ENCODE data around the gene B3GLCT.
"Not testable (repeated sequence)": the region's sequence is repeated elsewhere in the genome, so short reads cannot be mapped to it uniquely, and the experiment has no call there.

Gene B3GLCT

GRCh38 chr13:31199849-31200636, at the start of gene B3GLCT:
Gene B3GLCT (plus strand): TSS chr13:31199975. CDS start chr13:31200085, 110 bp downstream.
- DNase-seq, result peak; percentile 95

GRCh38 chr13:31150315-31150985, 49.3 kb upstream of the B3GLCT start:
- no peak for DNase-seq

GRCh38 chr13:31151837-31152236, 47.9 kb upstream of the B3GLCT start:
- DNase-seq, result no peak

GRCh38 chr13:31154939-31155338, 44.8 kb upstream of the B3GLCT start:
- no peak for DNase-seq

- DNase-seq, result no peak
Observed at GRCh38 chr13:31159306-31159705, 40.5 kb upstream of the B3GLCT start.

- DNase-seq, result peak; percentile 88
Observed at GRCh38 chr13:31160857-31161556, 38.8 kb upstream of the B3GLCT start.

- peak; percentile 99 for DNase-seq
Observed at GRCh38 chr13:31161557-31162150, 38.1 kb upstream of the B3GLCT start, which contains the start of gene HSPH1. Gene HSPH1 (minus strand): TSS chr13:31161904. CDS start chr13:31161582, 322 bp downstream.

- DNase-seq, result peak; percentile 99
Observed at GRCh38 chr13:31162151-31163008, 37.4 kb upstream of the B3GLCT start.

- DNase-seq, result no peak
Observed at GRCh38 chr13:31166591-31166990, 33.2 kb upstream of the B3GLCT start.

GRCh38 chr13:31167490-31167889, 32.3 kb upstream of the B3GLCT start:
- no peak for DNase-seq

- DNase-seq, result no peak
Observed at GRCh38 chr13:31168166-31168565, 31.6 kb upstream of the B3GLCT start.

GRCh38 chr13:31168736-31169135, 31.0 kb upstream of the B3GLCT start:
- DNase-seq, result no peak

GRCh38 chr13:31172001-31172400, 27.8 kb upstream of the B3GLCT start:
- no peak for DNase-seq

GRCh38 chr13:31172535-31172934, 27.2 kb upstream of the B3GLCT start:
- peak; percentile 28 for DNase-seq

GRCh38 chr13:31174018-31174417, 25.8 kb upstream of the B3GLCT start:
- peak; percentile 31 for DNase-seq

GRCh38 chr13:31175847-31176532, 23.8 kb upstream of the B3GLCT start:
- no peak for DNase-seq

GRCh38 chr13:31177813-31178495, 21.8 kb upstream of the B3GLCT start:
- DNase-seq, result not testable (repeated sequence)

- no peak for DNase-seq
Observed at GRCh38 chr13:31179241-31179640, 20.5 kb upstream of the B3GLCT start.

GRCh38 chr13:31179754-31180153, 20.0 kb upstream of the B3GLCT start:
- no peak for DNase-seq

- DNase-seq, result no peak
Observed at GRCh38 chr13:31182987-31183386, 16.8 kb upstream of the B3GLCT start.

GRCh38 chr13:31184451-31184850, 15.3 kb upstream of the B3GLCT start:
- DNase-seq, result no peak
